ENCODE results near the gene HTR1A. TPM values are rescaled to one million over a fixed set of nuclear protein-coding genes. Genes with fewer than 3 reads are reported as not detected.
A peak's percentile ranks its signal among the peaks of the same experiment; 100 is the strongest.

Gene HTR1A
- total RNA-seq, 1 donor from 2014 or later: 1.1 TPM

DNA sequence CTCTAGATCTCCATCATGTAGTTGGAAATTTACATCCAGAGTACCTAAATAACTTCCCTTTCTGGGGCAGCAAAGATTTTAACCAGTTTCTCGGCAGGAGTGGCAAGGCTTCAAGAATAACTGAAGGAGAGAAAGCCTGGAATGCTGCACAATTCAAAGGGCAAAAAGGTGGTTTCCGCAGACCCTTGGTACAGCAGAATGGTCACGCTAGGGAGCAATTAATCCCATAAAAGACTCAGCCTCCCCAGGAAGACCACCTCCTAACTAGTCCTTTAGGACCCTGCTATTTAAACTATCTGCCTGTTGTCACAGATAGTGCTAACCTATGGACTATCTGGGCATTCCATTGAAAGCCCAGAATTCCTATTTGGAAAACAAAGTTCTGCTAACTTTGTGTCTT, 3.6 kb downstream of the HTR1A start:
- Mint-ChIP-seq H3K9me3 (no peaks in the 10 kb centered on the region), H3K36me3 (no peaks in the 10 kb centered on the region), H3K4me3 (peak overlapping the region; percentile 80), H3K27me3 (peaks cover 71% of the 10 kb centered on the region), H3K4me1 (ENCODE audit: unreplicated experiment) (peaks cover 4% of the 10 kb centered on the region), H3K27ac (no peak overlapping the region)
- TF ChIP-seq, protein P1, sequence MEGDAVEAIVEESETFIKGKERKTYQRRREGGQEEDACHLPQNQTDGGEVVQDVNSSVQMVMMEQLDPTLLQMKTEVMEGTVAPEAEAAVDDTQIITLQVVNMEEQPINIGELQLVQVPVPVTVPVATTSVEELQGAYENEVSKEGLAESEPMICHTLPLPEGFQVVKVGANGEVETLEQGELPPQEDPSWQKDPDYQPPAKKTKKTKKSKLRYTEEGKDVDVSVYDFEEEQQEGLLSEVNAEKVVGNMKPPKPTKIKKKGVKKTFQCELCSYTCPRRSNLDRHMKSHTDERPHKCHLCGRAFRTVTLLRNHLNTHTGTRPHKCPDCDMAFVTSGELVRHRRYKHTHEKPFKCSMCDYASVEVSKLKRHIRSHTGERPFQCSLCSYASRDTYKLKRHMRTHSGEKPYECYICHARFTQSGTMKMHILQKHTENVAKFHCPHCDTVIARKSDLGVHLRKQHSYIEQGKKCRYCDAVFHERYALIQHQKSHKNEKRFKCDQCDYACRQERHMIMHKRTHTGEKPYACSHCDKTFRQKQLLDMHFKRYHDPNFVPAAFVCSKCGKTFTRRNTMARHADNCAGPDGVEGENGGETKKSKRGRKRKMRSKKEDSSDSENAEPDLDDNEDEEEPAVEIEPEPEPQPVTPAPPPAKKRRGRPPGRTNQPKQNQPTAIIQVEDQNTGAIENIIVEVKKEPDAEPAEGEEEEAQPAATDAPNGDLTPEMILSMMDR (conservative IDR thresholded peaks at IDR 0.05): no peak
- no peak for DNase-seq (ENCODE audit: extremely low spot score, unreplicated experiment)

DNA sequence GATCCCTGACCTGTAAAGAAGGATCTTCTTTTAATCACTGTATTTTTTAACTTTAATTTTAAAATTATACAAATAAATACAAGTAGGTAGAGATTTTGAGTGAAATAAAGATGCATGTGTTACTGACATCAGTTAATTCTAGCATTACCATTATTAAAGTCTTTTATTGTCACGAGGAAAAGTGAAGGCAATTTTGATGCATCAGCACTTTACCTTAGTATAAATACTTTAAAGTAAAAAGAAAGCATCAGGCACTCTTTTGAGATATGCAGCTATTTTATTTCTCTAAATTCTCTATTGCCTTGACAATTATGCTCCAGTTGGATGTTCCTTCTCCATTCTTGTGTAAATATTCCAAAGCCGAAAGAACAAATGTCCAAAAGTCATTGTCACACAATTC, 4.6 kb downstream of the HTR1A start:
- H3K36me3 Mint-ChIP-seq: no peaks in the 10 kb centered on the region

DNA sequence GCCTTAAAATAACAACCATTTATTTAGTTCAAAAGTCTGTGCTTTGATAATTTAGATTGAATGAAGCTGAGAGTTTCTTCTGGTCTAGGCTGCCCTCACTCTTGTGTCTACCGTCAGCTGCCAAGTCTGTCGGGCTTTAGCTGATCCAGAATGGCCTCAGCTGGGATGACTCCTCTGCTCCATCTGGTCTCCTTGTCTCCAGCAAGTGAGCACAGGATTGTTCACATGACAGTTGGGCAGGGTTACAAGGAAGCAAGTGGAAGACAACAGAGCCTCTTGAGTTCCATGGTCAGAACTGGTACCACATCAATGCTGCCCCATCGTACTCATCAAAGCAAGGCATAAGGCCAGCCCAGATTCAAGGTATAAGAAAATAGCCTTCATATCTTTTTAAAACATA, 9.0 kb downstream of the HTR1A start:
- no peaks in the 10 kb centered on the region for H3K36me3 Mint-ChIP-seq
- TF ChIP-seq, protein P1 (conservative IDR thresholded peaks at IDR 0.05): no peak
- H3K9me3 Mint-ChIP-seq: no peaks in the 10 kb centered on the region
- H3K4me1 Mint-ChIP-seq (ENCODE audit: unreplicated experiment): no peaks in the 10 kb centered on the region
- no peak for DNase-seq (ENCODE audit: extremely low spot score, unreplicated experiment)
- H3K27ac Mint-ChIP-seq: no peak overlapping the region
- peaks cover 21% of the 10 kb centered on the region for H3K27me3 Mint-ChIP-seq
- H3K4me3 Mint-ChIP-seq: no peak overlapping the region

More for the DNA sequence above, 4.6 kb downstream of the HTR1A start:
- no peak overlapping the region for H3K4me3 Mint-ChIP-seq
- no peak for DNase-seq (ENCODE audit: extremely low spot score, unreplicated experiment)
- no peaks in the 10 kb centered on the region for H3K9me3 Mint-ChIP-seq
- H3K27me3 Mint-ChIP-seq: peaks cover 65% of the 10 kb centered on the region
- H3K4me1 Mint-ChIP-seq (ENCODE audit: unreplicated experiment): peaks cover 4% of the 10 kb centered on the region
- TF ChIP-seq, protein P1 (conservative IDR thresholded peaks at IDR 0.05): no peak
- no peak overlapping the region for H3K27ac Mint-ChIP-seq

DNA sequence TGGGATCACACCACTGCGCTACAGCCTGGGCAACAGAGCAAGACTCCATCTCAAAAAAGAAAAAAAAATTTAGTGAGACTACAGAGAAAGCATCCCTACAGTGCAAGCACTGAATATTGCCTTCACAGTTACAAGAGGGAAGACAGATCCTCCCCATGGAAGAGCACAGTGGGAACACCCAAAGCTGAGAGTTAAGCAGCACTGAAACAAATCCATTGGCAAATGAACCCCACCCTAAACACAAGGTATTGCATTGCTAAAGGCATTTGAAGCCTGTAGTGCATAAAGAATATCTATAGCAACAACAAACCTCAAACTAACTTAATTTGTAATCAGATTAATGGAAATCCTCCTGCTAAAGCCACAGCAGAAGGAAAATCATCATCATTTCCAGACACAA, 27.1 kb downstream of the HTR1A start:
- Mint-ChIP-seq H3K4me3 (no peak overlapping the region), H3K4me1 (ENCODE audit: unreplicated experiment) (no peaks in the 10 kb centered on the region), H3K27ac (no peak overlapping the region), H3K36me3 (no peaks in the 10 kb centered on the region), H3K27me3 (no peaks in the 10 kb centered on the region), H3K9me3 (no peaks in the 10 kb centered on the region)
- TF ChIP-seq, protein P1 (conservative IDR thresholded peaks at IDR 0.05): no peak
- no peak for DNase-seq (ENCODE audit: extremely low spot score, unreplicated experiment)

DNA sequence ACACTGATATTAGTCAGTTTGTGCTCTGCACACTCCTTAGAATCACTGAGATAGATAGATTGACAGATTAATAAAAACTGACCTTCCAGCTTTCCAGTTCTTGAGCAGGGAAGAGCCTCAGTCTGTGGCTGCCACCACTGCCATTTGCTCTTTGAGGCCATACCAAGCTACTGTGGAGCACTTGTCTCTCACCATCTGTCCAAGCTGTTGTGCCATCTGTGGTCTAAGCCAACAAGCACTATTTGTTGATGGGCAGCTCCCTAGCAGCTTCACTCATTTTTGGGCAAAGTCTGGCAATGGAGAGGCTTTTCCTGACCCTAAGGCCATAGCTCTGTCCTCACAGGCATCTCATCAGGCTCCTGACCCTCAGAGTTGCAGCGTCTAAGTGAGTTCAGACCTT, 30.4 kb downstream of the HTR1A start:
- Mint-ChIP-seq H3K27ac (no peak overlapping the region), H3K4me1 (ENCODE audit: unreplicated experiment) (no peaks in the 10 kb centered on the region), H3K4me3 (no peak overlapping the region), H3K27me3 (no peaks in the 10 kb centered on the region), H3K36me3 (no peaks in the 10 kb centered on the region), H3K9me3 (no peaks in the 10 kb centered on the region)
- no peak for DNase-seq (ENCODE audit: extremely low spot score, unreplicated experiment)
- TF ChIP-seq, protein P1 (conservative IDR thresholded peaks at IDR 0.05): no peak

DNA sequence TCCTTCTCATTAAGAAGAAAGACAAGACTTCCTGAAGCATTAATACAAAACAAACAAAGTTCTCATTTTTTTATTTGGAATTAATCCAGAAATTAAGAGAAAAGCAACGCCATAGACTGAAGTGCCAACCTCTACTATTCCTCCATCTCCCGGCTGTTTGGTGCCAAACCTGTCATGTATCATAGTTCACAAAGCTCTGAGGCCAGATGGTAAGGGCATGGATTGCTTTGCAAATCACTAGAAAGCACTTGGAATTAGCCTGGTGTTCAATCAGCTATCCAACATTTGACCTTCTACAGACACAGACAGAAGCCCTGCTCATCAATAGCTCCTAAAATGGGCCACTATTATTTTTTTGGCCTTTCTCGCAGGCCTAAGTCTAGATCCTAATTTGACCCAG, 33.8 kb downstream of the HTR1A start:
- no peaks in the 10 kb centered on the region for H3K36me3 Mint-ChIP-seq
- TF ChIP-seq, protein P1 (conservative IDR thresholded peaks at IDR 0.05): no peak
- H3K4me3 Mint-ChIP-seq: no peak overlapping the region
- H3K9me3 Mint-ChIP-seq: no peaks in the 10 kb centered on the region
- DNase-seq (ENCODE audit: extremely low spot score, unreplicated experiment): no peak
- no peaks in the 10 kb centered on the region for H3K4me1 Mint-ChIP-seq (ENCODE audit: unreplicated experiment)
- no peak overlapping the region for H3K27ac Mint-ChIP-seq
- H3K27me3 Mint-ChIP-seq: no peaks in the 10 kb centered on the region

Data from type B pancreatic cell (in vitro differentiated cells).